Measurements from ENCODE around the gene HYAL2. TPM values are rescaled to one million over a fixed set of nuclear protein-coding genes. Genes with fewer than 3 reads are reported as not detected.
A peak's percentile ranks its signal among the peaks of the same experiment; 100 is the strongest.

Gene HYAL2
- total RNA-seq, 2 experiments from 2014 or later, result 6.5 to 6.8 TPM

- H3K36me3 Mint-ChIP-seq, result peaks cover 2% of the 10 kb centered on the region
- H3K27me3 Mint-ChIP-seq, result no peaks in the 10 kb centered on the region
- DNase-seq, result no peak
- no peaks in the 10 kb centered on the region for H3K9me3 Mint-ChIP-seq
- no peak overlapping the region for H3K4me3 Mint-ChIP-seq
- no peak overlapping the region for H3K27ac Mint-ChIP-seq
- H3K4me1 Mint-ChIP-seq, result peaks cover 32% of the 10 kb centered on the region
Observed at GRCh38 chr3:50325497-50326181, 3.1 kb upstream of the HYAL2 start.

- H3K27me3 Mint-ChIP-seq, result no peaks in the 10 kb centered on the region
- H3K4me3 Mint-ChIP-seq, result no peak overlapping the region
- H3K9me3 Mint-ChIP-seq, result no peaks in the 10 kb centered on the region
- no peak for DNase-seq
- peaks cover 2% of the 10 kb centered on the region for H3K36me3 Mint-ChIP-seq
- H3K4me1 Mint-ChIP-seq, result peaks cover 34% of the 10 kb centered on the region
- H3K27ac Mint-ChIP-seq, result no peak overlapping the region
Observed at GRCh38 chr3:50325113-50325480, 2.6 kb upstream of the HYAL2 start.

- no peak overlapping the region for H3K27ac Mint-ChIP-seq
- H3K36me3 Mint-ChIP-seq, result peaks cover 4% of the 10 kb centered on the region
- peaks cover 37% of the 10 kb centered on the region for H3K4me1 Mint-ChIP-seq
- no peaks in the 10 kb centered on the region for H3K9me3 Mint-ChIP-seq
- peak; percentile 72 for DNase-seq
- no peak overlapping the region for H3K4me3 Mint-ChIP-seq
- no peaks in the 10 kb centered on the region for H3K27me3 Mint-ChIP-seq
Observed at GRCh38 chr3:50324351-50325112, 2.0 kb upstream of the HYAL2 start.

GRCh38 chr3:50323614-50324199 lies 1.2 kb upstream of the HYAL2 start:
- Mint-ChIP-seq H3K27ac (no peak overlapping the region), H3K4me1 (peaks cover 40% of the 10 kb centered on the region), H3K36me3 (peaks cover 4% of the 10 kb centered on the region), H3K4me3 (no peak overlapping the region), H3K9me3 (no peaks in the 10 kb centered on the region), H3K27me3 (no peaks in the 10 kb centered on the region)
- DNase-seq, result no peak

- Mint-ChIP-seq H3K27ac (no peak overlapping the region), H3K27me3 (no peaks in the 10 kb centered on the region), H3K4me3 (peak overlapping the region; percentile 22), H3K4me1 (peaks cover 40% of the 10 kb centered on the region), H3K36me3 (peaks cover 4% of the 10 kb centered on the region), H3K9me3 (no peaks in the 10 kb centered on the region)
- DNase-seq, result no peak
Observed at GRCh38 chr3:50323092-50323600, 601 bp upstream of the HYAL2 start.

GRCh38 chr3:50322115-50322385 lies 495 bp downstream of the HYAL2 start:
- no peaks in the 10 kb centered on the region for H3K27me3 Mint-ChIP-seq
- H3K4me3 Mint-ChIP-seq, result peak overlapping the region; percentile 29
- H3K9me3 Mint-ChIP-seq, result no peaks in the 10 kb centered on the region
- H3K36me3 Mint-ChIP-seq, result peaks cover 4% of the 10 kb centered on the region
- no peak for DNase-seq
- H3K27ac Mint-ChIP-seq, result no peak overlapping the region
- peaks cover 41% of the 10 kb centered on the region for H3K4me1 Mint-ChIP-seq

- H3K27ac Mint-ChIP-seq, result peak overlapping the region; percentile 90
- H3K27me3 Mint-ChIP-seq, result no peaks in the 10 kb centered on the region
- H3K9me3 Mint-ChIP-seq, result no peaks in the 10 kb centered on the region
- peak overlapping the region; percentile 78 for H3K4me3 Mint-ChIP-seq
- peaks cover 4% of the 10 kb centered on the region for H3K36me3 Mint-ChIP-seq
- DNase-seq, result peak; percentile 84
- H3K4me1 Mint-ChIP-seq, result peaks cover 42% of the 10 kb centered on the region
Observed at GRCh38 chr3:50321336-50322114, 1.0 kb downstream of the HYAL2 start.

GRCh38 chr3:50320853-50321335 lies 1.7 kb downstream of the HYAL2 start:
- H3K27me3 Mint-ChIP-seq, result no peaks in the 10 kb centered on the region
- H3K9me3 Mint-ChIP-seq, result no peaks in the 10 kb centered on the region
- peak; percentile 74 for DNase-seq
- H3K27ac Mint-ChIP-seq, result peak overlapping the region; percentile 22
- H3K4me1 Mint-ChIP-seq, result peaks cover 43% of the 10 kb centered on the region
- H3K4me3 Mint-ChIP-seq, result peak overlapping the region; percentile 80
- peaks cover 7% of the 10 kb centered on the region for H3K36me3 Mint-ChIP-seq

- H3K4me1 Mint-ChIP-seq, result peaks cover 45% of the 10 kb centered on the region
- no peaks in the 10 kb centered on the region for H3K9me3 Mint-ChIP-seq
- no peak overlapping the region for H3K27ac Mint-ChIP-seq
- no peak for DNase-seq
- peaks cover 5% of the 10 kb centered on the region for H3K36me3 Mint-ChIP-seq
- H3K4me3 Mint-ChIP-seq, result peak overlapping the region; percentile 80
- no peaks in the 10 kb centered on the region for H3K27me3 Mint-ChIP-seq
Observed at GRCh38 chr3:50319894-50320625, 2.5 kb downstream of the HYAL2 start.

GRCh38 chr3:50319181-50319893 lies 3.2 kb downstream of the HYAL2 start:
- no peak for DNase-seq
- Mint-ChIP-seq H3K9me3 (no peaks in the 10 kb centered on the region), H3K4me1 (peaks cover 38% of the 10 kb centered on the region), H3K4me3 (no peak overlapping the region), H3K27me3 (no peaks in the 10 kb centered on the region), H3K27ac (no peak overlapping the region), H3K36me3 (peaks cover 5% of the 10 kb centered on the region)

- Mint-ChIP-seq H3K4me1 (peaks cover 35% of the 10 kb centered on the region), H3K27ac (no peak overlapping the region), H3K27me3 (no peaks in the 10 kb centered on the region), H3K4me3 (no peak overlapping the region), H3K36me3 (peaks cover 5% of the 10 kb centered on the region), H3K9me3 (no peaks in the 10 kb centered on the region)
- DNase-seq, result no peak
Observed at GRCh38 chr3:50318615-50319014, 3.9 kb downstream of the HYAL2 start.

GRCh38 chr3:50318163-50318562 lies 4.4 kb downstream of the HYAL2 start:
- Mint-ChIP-seq H3K36me3 (peaks cover 5% of the 10 kb centered on the region), H3K4me3 (no peak overlapping the region), H3K27ac (no peak overlapping the region), H3K9me3 (no peaks in the 10 kb centered on the region), H3K4me1 (peaks cover 33% of the 10 kb centered on the region), H3K27me3 (no peaks in the 10 kb centered on the region)
- no peak for DNase-seq

GRCh38 chr3:50317300-50317699 lies 5.2 kb downstream of the HYAL2 start:
- DNase-seq, result no peak
- Mint-ChIP-seq H3K4me3 (no peak overlapping the region), H3K27ac (no peak overlapping the region), H3K9me3 (no peaks in the 10 kb centered on the region), H3K4me1 (peaks cover 30% of the 10 kb centered on the region), H3K27me3 (no peaks in the 10 kb centered on the region), H3K36me3 (peaks cover 5% of the 10 kb centered on the region)
